GM18870 (cell line): Measurements from ENCODE around the gene CD80.

Experiments
- ATAC-seq: cut with Tn5 transposase; IDR thresholded peaks from one replicate; pipeline ENCODE4 v1.9.1; 2021; ENCODE audit warnings: moderate library complexity; ENCODE audit not compliant: unreplicated experiment

The CD80 gene

GRCh38 chr3:119500265-119500664, 59.1 kb downstream of the CD80 start:
- no peak for ATAC-seq

DNA sequence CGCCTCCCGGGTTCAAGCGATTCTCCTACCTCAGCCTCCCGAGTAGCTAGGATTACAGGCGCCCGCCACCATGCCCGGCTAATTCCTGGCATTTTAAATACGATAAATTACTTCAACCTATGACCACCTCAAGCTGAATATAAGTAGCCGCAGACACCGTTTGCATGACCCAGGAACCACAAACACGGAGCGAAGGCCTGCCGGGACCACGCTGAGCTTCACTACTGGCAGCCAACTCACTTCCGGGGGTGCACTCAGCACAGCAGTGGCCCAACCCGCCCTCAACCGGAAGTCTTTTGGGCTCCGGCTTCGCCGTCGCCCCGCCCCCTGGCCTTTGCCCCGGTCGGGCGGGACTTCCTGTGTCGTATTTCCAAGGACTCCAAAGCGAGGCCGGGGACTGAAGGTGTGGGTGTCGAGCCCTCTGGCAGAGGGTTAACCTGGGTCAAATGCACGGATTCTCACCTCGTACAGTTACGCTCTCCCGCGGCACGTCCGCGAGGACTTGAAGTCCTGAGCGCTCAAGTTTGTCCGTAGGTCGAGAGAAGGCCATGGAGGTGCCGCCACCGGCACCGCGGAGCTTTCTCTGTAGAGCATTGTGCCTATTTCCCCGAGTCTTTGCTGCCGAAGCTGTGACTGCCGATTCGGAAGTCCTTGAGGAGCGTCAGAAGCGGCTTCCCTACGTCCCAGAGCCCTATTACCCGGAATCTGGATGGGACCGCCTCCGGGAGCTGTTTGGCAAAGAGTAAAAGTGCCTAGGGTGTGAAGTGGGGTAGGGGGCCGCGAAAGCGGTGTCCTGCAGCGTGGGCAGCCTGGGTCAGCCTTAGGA, 61.0 kb downstream of the CD80 start, which contains the start of gene TIMMDC1:
TIMMDC1 (plus strand) TSS at position 362 of the 826 bp plus-strand sequence; CDS start at position 549, 187 bp downstream.
- ATAC-seq: peak; percentile 91

- no peak for ATAC-seq
These were observed 61.6 kb downstream of the CD80 start for GRCh38 chr3:119497820-119498185.

- no peak for ATAC-seq
These were observed 64.8 kb downstream of the CD80 start for GRCh38 chr3:119494597-119494996.

DNA sequence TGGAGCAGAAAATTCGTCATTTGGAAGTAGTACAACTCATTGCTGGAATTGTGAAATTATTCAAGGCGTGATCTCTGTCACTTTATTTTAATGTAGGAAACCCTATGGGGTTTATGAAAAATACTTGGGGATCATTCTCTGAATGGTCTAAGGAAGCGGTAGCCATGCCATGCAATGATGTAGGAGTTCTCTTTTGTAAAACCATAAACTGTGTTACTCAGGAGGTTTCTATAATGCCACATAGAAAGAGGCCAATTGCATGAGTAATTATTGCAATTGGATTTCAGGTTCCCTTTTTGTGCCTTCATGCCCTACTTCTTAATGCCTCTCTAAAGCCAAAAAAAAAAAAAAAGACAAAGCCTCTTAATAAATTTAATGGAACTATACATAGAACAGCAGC, 66.6 kb downstream of the CD80 start:
- no peak for ATAC-seq

DNA sequence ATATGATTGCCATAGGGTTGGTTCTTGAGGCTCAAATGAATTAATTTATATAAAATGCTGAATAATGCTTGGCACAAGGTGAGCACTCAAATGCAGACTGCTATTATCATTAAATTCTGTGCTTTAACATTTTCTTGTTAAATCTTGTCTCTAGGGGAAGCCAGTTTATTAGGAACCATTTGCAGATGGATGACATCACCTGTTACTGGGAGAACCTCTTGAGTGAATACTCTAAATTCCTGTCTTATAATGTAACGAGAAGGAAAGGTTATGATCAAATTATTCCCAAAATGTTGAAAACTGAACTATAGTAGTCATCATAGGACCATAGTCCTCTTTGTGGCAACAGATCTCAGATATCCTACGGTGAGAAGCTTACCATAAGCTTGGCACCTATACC, 67.3 kb downstream of the CD80 start:
- ATAC-seq: no peak

DNA sequence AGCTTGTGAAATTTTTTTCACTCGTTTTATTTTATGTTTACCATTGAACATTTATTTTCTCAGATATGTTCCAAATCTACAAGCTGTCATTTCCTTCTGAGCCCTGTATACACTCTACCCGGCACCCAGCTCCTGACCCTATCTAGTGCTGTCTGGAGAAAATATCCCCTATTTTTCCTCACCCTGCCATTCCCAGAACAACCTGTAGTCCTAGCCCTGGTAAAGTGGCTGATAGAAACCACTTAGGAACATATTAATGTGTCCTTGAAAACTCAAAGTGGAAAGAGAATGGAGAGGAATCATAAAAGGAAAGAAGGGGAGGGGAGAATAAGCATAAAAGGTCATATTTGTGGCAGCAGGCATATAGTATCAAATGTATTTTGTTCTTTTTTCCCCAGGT, 69.3 kb downstream of the CD80 start:
- no peak for ATAC-seq

- no peak for ATAC-seq
These were observed 73.9 kb downstream of the CD80 start for GRCh38 chr3:119485563-119485962.

- ATAC-seq: no peak
These were observed 76.3 kb downstream of the CD80 start for GRCh38 chr3:119483101-119483500.

GRCh38 chr3:119481079-119481478, 78.3 kb downstream of the CD80 start:
- no peak for ATAC-seq
